ENCODE results near the gene DUSP2. TPM values are rescaled to one million over a fixed set of nuclear protein-coding genes. Genes with fewer than 3 reads are reported as not detected.

Gene DUSP2
- total RNA-seq, 2 experiments from 2014 or later = 248 to 407 TPM

DNA sequence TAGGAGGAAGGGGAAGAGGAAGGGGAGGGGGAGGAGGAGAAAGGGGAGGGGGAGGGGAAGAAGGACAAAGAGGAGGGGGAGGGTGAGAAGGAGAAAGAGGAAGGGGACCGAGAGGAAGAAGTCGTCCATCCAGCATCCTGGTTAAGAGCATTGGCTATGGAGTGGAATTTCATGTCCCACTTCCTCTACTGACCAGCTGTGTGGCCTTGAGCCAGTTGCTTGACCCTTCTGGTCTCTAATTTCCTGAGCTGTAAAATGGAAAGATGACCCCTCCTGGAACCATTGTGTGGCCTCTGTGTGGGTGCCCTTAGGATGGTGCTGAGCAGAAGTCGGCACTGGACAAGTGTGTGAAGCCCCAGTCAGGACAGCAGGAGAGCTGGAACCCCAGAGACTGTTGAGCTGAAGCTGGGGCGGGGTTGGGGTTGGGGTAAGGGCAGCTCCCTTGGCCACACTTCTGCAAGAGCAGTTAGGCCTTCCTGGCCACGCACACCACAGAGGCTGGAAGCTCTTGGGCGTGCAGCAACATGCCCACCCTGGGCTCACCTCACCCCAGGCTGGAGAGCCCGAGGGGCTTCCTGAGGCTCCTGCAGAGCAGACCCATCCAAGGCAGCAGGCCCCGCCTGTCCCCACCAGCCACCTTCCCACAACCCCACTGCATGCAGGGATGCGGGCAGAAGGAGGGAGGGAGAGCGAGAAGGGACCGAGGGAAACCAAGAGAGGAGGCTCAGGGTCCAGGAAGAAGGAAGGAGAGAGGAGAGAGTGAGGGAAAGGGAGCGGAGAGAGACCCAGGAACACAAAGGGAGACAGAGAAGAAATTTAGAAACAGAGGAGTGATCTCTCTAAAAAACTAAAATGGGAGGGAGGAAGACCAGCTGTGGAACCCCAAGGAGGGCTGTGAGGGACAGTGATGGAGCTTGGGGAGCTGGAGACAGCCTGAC is 45.1 kb downstream of the DUSP2 start:
- ChIA-PET POLR2A (no interaction called here), CTCF (interaction anchor here (0.6 to 0.7 kb wide), 2 partner anchors 17 to 74 kb away, joined by 4 read pairs; no protein-coding TSS in a partner anchor)
- Mint-ChIP-seq H3K36me3 (ENCODE audit: low read depth) (peaks cover 1% of the 10 kb centered on the region), H3K9me3 (ENCODE audit: low read depth) (peaks cover 2% of the 10 kb centered on the region), H3K27ac (no peak overlapping the region), H3K27me3 (peaks cover 3% of the 10 kb centered on the region), H3K4me1 (no peaks in the 10 kb centered on the region), H3K4me3 (no peak overlapping the region)
- DNase-seq (no peak), ATAC-seq (no peak)
- intact Hi-C loops (cut with DNase I, micrococcal nuclease) = no loop called here

DNA sequence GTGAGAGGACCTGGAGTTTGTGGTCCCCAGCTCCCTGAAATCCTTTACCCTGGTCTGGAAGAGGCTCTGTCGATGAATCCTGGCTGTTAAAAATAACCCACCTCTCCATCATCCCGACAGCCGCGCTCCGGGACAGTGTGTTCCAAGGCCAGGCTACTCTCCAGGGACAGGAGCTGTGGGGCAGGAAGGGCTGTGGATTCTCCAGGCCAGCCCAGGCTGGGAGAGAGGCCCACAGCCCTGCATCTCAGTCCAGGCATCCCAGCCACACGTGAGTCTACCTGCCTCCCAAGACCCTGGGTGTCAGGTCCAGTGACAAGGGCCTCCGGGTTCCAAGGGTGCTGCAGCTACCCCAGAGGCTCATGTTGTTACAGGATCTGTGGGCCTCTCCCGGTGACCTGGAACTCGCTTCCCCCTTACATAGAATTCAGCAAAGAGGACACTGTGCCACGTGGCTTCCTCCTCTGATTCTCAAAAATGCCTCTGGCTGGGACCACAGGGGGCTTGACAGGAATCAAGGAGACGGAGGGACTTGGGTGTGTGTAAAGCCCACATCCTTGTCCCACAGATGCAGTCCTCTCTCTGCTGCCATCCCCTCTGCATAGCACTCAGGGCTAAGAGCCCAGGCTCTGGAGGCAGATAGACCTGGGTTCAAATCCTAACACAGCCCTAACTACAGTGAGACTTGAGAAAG is 46.2 kb downstream of the DUSP2 start:
- Mint-ChIP-seq H3K4me3 (no peak overlapping the region), H3K9me3 (ENCODE audit: low read depth) (no peaks in the 10 kb centered on the region), H3K36me3 (ENCODE audit: low read depth) (no peaks in the 10 kb centered on the region), H3K4me1 (no peaks in the 10 kb centered on the region), H3K27ac (no peak overlapping the region), H3K27me3 (peaks cover 3% of the 10 kb centered on the region)
- no peak for DNase-seq
- intact Hi-C loops (cut with DNase I, micrococcal nuclease) = no loop called here
- ATAC-seq = no peak
- ChIA-PET CTCF (interaction anchor here (0.6 kb wide), 3 partner anchors 14 to 130 kb away, joined by 3 to 4 read pairs (median 4); no protein-coding TSS in a partner anchor), POLR2A (no interaction called here)

DNA sequence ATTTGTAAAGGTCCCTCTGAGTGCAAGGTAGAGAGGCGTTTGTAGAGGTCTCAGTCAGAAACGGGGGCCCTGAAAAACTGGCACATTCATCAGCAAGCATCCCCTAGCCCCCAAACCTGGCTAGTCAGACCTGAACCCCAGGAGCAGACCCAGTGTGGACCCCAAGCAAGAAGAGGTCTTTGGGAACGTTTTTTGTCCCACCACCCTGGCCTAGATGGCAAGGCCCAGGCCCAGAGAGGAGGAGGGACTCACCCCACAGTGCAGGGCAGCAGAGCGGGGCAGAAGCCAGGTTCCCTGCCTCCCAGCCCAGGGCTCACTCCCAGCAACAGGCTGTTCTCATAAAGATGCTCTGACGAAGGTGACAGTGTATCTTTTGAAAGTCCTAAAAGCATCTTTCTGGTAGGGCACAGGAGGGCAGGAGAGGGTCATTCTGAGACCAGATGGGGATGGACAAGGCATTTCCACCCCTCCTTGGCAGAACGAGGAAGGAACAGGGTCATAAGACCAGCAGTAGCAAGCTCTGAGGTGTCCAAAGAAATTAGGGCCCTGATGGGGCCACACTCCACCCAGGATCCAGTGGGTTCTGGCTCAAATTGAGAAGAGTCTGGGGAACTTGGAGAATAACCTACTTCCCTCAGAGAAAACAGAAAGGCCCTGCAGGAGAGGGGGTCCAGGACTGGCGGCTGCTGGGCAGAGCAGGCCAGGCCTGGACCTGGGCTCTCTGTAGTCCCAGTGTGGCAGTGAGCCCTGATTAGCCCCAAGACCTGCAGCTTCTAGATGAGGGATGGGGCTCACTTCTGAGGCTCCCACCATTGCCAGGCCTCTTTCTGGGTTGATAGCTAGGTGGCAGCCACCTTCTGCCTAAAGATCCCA is 47.1 kb downstream of the DUSP2 start:
- intact Hi-C loops (cut with DNase I, micrococcal nuclease) = no loop called here
- Mint-ChIP-seq H3K9me3 (ENCODE audit: low read depth) (no peaks in the 10 kb centered on the region), H3K4me1 (no peaks in the 10 kb centered on the region), H3K27me3 (peaks cover 3% of the 10 kb centered on the region), H3K36me3 (ENCODE audit: low read depth) (no peaks in the 10 kb centered on the region), H3K27ac (no peak overlapping the region), H3K4me3 (no peak overlapping the region)
- ATAC-seq (no peak), DNase-seq (no peak)
- ChIA-PET POLR2A (no interaction called here), CTCF (interaction anchor here (0.6 kb wide), 2 partner anchors 15 to 131 kb away, joined by 3 to 4 read pairs; no protein-coding TSS in a partner anchor)

DNA sequence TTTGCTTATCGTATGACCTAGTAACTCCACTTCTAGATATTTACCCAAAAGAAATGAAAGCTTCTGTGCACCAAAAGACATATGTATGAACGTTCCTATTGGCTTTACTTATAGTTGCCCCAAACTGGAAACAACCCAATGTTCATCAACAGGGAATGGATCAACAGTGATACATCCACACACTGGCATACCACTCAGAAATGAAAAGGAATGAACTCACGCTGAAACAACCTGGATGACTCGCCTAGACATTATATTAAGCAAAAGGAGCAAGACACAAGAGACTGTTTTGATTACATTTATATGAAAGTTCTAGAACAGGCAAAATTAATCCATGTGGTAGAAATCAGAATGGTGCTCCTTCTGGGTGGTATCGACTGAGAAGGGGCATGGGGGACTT is 47.8 kb downstream of the DUSP2 start:
- Mint-ChIP-seq H3K27me3 (peaks cover 3% of the 10 kb centered on the region), H3K4me3 (no peak overlapping the region), H3K36me3 (ENCODE audit: low read depth) (no peaks in the 10 kb centered on the region), H3K27ac (no peak overlapping the region), H3K4me1 (no peaks in the 10 kb centered on the region), H3K9me3 (ENCODE audit: low read depth) (no peaks in the 10 kb centered on the region)
- ATAC-seq = no peak
- intact Hi-C loops (cut with DNase I, micrococcal nuclease) = no loop called here
- POLR2A ChIA-PET = no interaction called here
- no peak for DNase-seq
- CTCF ChIA-PET = no interaction called here

DNA sequence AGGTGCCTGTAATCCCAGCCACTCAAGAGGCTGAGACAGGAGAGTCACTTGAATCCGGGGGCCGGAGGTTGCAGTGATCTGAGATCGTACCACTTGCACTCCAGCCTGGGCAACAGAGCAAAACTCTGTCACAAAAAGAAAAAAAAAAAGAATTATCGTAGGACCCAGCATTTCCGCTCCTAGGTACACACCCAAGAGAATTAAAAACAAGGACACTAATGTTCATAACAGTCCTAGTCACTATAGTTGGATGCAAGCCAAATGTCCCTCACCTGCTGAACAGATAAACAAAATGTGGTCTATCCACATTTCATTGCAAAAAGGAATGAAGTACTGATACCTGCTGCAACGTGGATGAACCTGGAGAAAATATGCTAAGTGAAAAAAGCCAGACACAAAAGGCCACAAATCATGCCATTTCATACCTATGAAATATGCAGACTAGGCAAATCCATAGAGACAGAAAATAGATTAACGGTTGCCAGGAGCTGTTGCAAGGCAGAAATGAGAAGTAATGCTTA is 50.1 kb downstream of the DUSP2 start:
- ChIA-PET CTCF (no interaction called here), POLR2A (no interaction called here)
- Mint-ChIP-seq H3K9me3 (ENCODE audit: low read depth) (no peaks in the 10 kb centered on the region), H3K4me1 (no peaks in the 10 kb centered on the region), H3K36me3 (ENCODE audit: low read depth) (no peaks in the 10 kb centered on the region), H3K27ac (no peak overlapping the region), H3K4me3 (no peak overlapping the region), H3K27me3 (peaks cover 3% of the 10 kb centered on the region)
- ATAC-seq (no peak), DNase-seq (no peak)
- intact Hi-C loops (cut with DNase I, micrococcal nuclease) = no loop called here

DNA sequence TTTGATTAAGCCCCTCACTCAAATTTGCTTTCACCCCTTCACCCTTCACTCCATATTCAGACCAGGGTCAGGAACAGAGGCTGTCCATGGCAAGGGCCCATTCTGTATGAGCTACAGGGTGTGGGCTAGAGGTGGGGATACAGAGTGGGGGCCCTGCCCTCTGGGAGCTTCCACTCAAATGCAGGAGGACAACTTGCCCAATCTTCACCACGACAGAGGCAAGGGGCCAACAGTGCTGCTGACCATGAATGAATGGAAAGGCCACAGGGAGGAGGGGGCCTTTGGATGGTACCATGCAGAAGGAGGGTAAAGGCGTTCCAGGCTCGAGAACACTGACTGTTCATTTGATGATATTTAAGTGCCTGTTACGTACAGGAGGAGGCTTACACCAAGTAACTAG is 51.7 kb downstream of the DUSP2 start:
- no peaks in the 10 kb centered on the region for H3K9me3 Mint-ChIP-seq (ENCODE audit: low read depth)
- ChIA-PET CTCF (interaction anchor here (2.3 kb wide), 1 partner anchor 81 kb away, joined by 11 read pairs; no protein-coding TSS in a partner anchor), POLR2A (no interaction called here)
- DNase-seq (no peak), ATAC-seq (no peak)
- no peak overlapping the region for H3K27ac Mint-ChIP-seq
- H3K4me1 Mint-ChIP-seq = no peaks in the 10 kb centered on the region
- intact Hi-C loops (cut with DNase I, micrococcal nuclease) = no loop called here
- H3K27me3 Mint-ChIP-seq = peaks cover 3% of the 10 kb centered on the region
- H3K4me3 Mint-ChIP-seq = no peak overlapping the region
- H3K36me3 Mint-ChIP-seq (ENCODE audit: low read depth) = no peaks in the 10 kb centered on the region

Other genes with a start within 250 kb of the DUSP2 start
- gene ANKRD36C, start 153.6 kb downstream of the DUSP2 start, total RNA-seq = 10 to 100 TPM; 38.5 to 47.2 TPM
- 1 to 10 TPM; 8.4 to 10.0 TPM for gene GPAT2, start 110.5 kb downstream of the DUSP2 start, total RNA-seq
- gene ADRA2B, start 28.9 kb downstream of the DUSP2 start, total RNA-seq = under 1 TPM; 0.30 to 0.54 TPM
- 1 to 10 TPM; 2.5 to 2.8 TPM for gene ASTL, start 6.9 kb downstream of the DUSP2 start, total RNA-seq
- 100 to 1,000 TPM; 151 to 173 TPM for gene STARD7, start 63.4 kb upstream of the DUSP2 start, total RNA-seq
- gene TMEM127, start 120.6 kb upstream of the DUSP2 start, total RNA-seq = 10 to 100 TPM; 16.6 to 17.9 TPM
- 10 to 100 TPM; 72.1 to 77.6 TPM for gene CIAO1, start 120.8 kb upstream of the DUSP2 start, total RNA-seq
- gene SNRNP200, start 160.1 kb upstream of the DUSP2 start, total RNA-seq = 100 to 1,000 TPM; 176 to 198 TPM
- gene ITPRIPL1, start 179.9 kb upstream of the DUSP2 start, total RNA-seq = 10 to 100 TPM; 24.8 to 28.4 TPM
- 10 to 100 TPM; 77.7 to 83.2 TPM for gene NCAPH, start 190.3 kb upstream of the DUSP2 start, total RNA-seq

Measured in activated CD4-positive, alpha-beta T cell treated with anti-CD3 and anti-CD28 coated beads for 36 hours (primary cell).